ENCODE data around the gene ANKUB1.

ANKUB1 gene

GRCh38 chr3:149777414-149778214, 14.7 kb downstream of the ANKUB1 start:
- Histone ChIP-seq H3K4me3 (ENCODE audit: low read depth in 1 of 2, low read length in 2 of 2) (no peak overlapping the region), H3K9ac (ENCODE audit: low read length) (no peak overlapping the region), H3K9me3 (ENCODE audit: low read length) (no peaks in the 10 kb centered on the region), H3K36me3 (ENCODE audit: insufficient read depth, low read length) (no peaks in the 10 kb centered on the region), H3K27ac (ENCODE audit: low read depth, low read length) (no peak overlapping the region), H3K4me1 (ENCODE audit: insufficient read depth, low read length) (no peaks in the 10 kb centered on the region), H3K27me3 (ENCODE audit: control insufficient read depth in 1 of 2, insufficient read depth in 2 of 2, low read length in 2 of 2) (no peaks in the 10 kb centered on the region)

- H3K9ac ChIP-seq (ENCODE audit: low read length), result no peak overlapping the region
- H3K36me3 ChIP-seq (ENCODE audit: insufficient read depth, low read length), result no peaks in the 10 kb centered on the region
- H3K4me1 ChIP-seq (ENCODE audit: insufficient read depth, low read length), result no peaks in the 10 kb centered on the region
- no peaks in the 10 kb centered on the region for H3K9me3 ChIP-seq (ENCODE audit: low read length)
- H3K27me3 ChIP-seq (ENCODE audit: control insufficient read depth in 1 of 2, insufficient read depth in 2 of 2, low read length in 2 of 2), result no peaks in the 10 kb centered on the region
- H3K27ac ChIP-seq (ENCODE audit: low read depth, low read length), result no peak overlapping the region
- no peak overlapping the region for H3K4me3 ChIP-seq (ENCODE audit: low read depth in 1 of 2, low read length in 2 of 2)
Measured at GRCh38 chr3:149776170-149776569, 16.2 kb downstream of the ANKUB1 start.

GRCh38 chr3:149772861-149773260, 19.5 kb downstream of the ANKUB1 start:
- no peaks in the 10 kb centered on the region for H3K4me1 ChIP-seq (ENCODE audit: insufficient read depth, low read length)
- no peak overlapping the region for H3K4me3 ChIP-seq (ENCODE audit: low read depth in 1 of 2, low read length in 2 of 2)
- H3K9me3 ChIP-seq (ENCODE audit: low read length), result no peaks in the 10 kb centered on the region
- no peak overlapping the region for H3K9ac ChIP-seq (ENCODE audit: low read length)
- no peak overlapping the region for H3K27ac ChIP-seq (ENCODE audit: low read depth, low read length)
- H3K36me3 ChIP-seq (ENCODE audit: insufficient read depth, low read length), result no peaks in the 10 kb centered on the region
- H3K27me3 ChIP-seq (ENCODE audit: control insufficient read depth in 1 of 2, insufficient read depth in 2 of 2, low read length in 2 of 2), result no peaks in the 10 kb centered on the region

GRCh38 chr3:149771652-149772271, 20.6 kb downstream of the ANKUB1 start:
- H3K36me3 ChIP-seq (ENCODE audit: insufficient read depth, low read length), result no peaks in the 10 kb centered on the region
- no peaks in the 10 kb centered on the region for H3K27me3 ChIP-seq (ENCODE audit: control insufficient read depth in 1 of 2, insufficient read depth in 2 of 2, low read length in 2 of 2)
- H3K27ac ChIP-seq (ENCODE audit: low read depth, low read length), result no peak overlapping the region
- H3K4me1 ChIP-seq (ENCODE audit: insufficient read depth, low read length), result no peaks in the 10 kb centered on the region
- H3K9ac ChIP-seq (ENCODE audit: low read length), result no peak overlapping the region
- no peaks in the 10 kb centered on the region for H3K9me3 ChIP-seq (ENCODE audit: low read length)
- no peak overlapping the region for H3K4me3 ChIP-seq (ENCODE audit: low read depth in 1 of 2, low read length in 2 of 2)

GRCh38 chr3:149770246-149770645, 22.1 kb downstream of the ANKUB1 start:
- H3K4me3 ChIP-seq (ENCODE audit: low read depth in 1 of 2, low read length in 2 of 2), result no peak overlapping the region
- H3K9me3 ChIP-seq (ENCODE audit: low read length), result no peaks in the 10 kb centered on the region
- no peak overlapping the region for H3K9ac ChIP-seq (ENCODE audit: low read length)
- H3K27me3 ChIP-seq (ENCODE audit: control insufficient read depth in 1 of 2, insufficient read depth in 2 of 2, low read length in 2 of 2), result no peaks in the 10 kb centered on the region
- H3K4me1 ChIP-seq (ENCODE audit: insufficient read depth, low read length), result no peaks in the 10 kb centered on the region
- no peak overlapping the region for H3K27ac ChIP-seq (ENCODE audit: low read depth, low read length)
- H3K36me3 ChIP-seq (ENCODE audit: insufficient read depth, low read length), result no peaks in the 10 kb centered on the region

- Histone ChIP-seq H3K27ac (ENCODE audit: low read depth, low read length) (no peak overlapping the region), H3K4me1 (ENCODE audit: insufficient read depth, low read length) (no peaks in the 10 kb centered on the region), H3K27me3 (ENCODE audit: control insufficient read depth in 1 of 2, insufficient read depth in 2 of 2, low read length in 2 of 2) (no peaks in the 10 kb centered on the region), H3K9ac (ENCODE audit: low read length) (no peak overlapping the region), H3K36me3 (ENCODE audit: insufficient read depth, low read length) (no peaks in the 10 kb centered on the region), H3K9me3 (ENCODE audit: low read length) (no peaks in the 10 kb centered on the region), H3K4me3 (ENCODE audit: low read depth in 1 of 2, low read length in 2 of 2) (no peak overlapping the region)
Measured at GRCh38 chr3:149768704-149769103, 23.6 kb downstream of the ANKUB1 start.

GRCh38 chr3:149767720-149768119, 24.6 kb downstream of the ANKUB1 start:
- Histone ChIP-seq H3K27me3 (ENCODE audit: control insufficient read depth in 1 of 2, insufficient read depth in 2 of 2, low read length in 2 of 2) (peaks cover 0 to under 1% of the 10 kb centered on the region in 2 donors), H3K36me3 (ENCODE audit: insufficient read depth, low read length) (no peaks in the 10 kb centered on the region), H3K4me1 (ENCODE audit: insufficient read depth, low read length) (no peaks in the 10 kb centered on the region), H3K9me3 (ENCODE audit: low read length) (no peaks in the 10 kb centered on the region), H3K9ac (ENCODE audit: low read length) (no peak overlapping the region), H3K4me3 (ENCODE audit: low read depth in 1 of 2, low read length in 2 of 2) (no peak overlapping the region), H3K27ac (ENCODE audit: low read depth, low read length) (no peak overlapping the region)

- Histone ChIP-seq H3K36me3 (ENCODE audit: insufficient read depth, low read length) (no peaks in the 10 kb centered on the region), H3K27me3 (ENCODE audit: control insufficient read depth in 1 of 2, insufficient read depth in 2 of 2, low read length in 2 of 2) (peaks cover 0 to 5% of the 10 kb centered on the region in 2 donors), H3K4me3 (ENCODE audit: low read depth in 1 of 2, low read length in 2 of 2) (no peak overlapping the region), H3K9ac (ENCODE audit: low read length) (no peak overlapping the region), H3K4me1 (ENCODE audit: insufficient read depth, low read length) (no peaks in the 10 kb centered on the region), H3K27ac (ENCODE audit: low read depth, low read length) (no peak overlapping the region), H3K9me3 (ENCODE audit: low read length) (no peaks in the 10 kb centered on the region)
Measured at GRCh38 chr3:149765762-149766334, 26.5 kb downstream of the ANKUB1 start.

- no peak overlapping the region for H3K27ac ChIP-seq (ENCODE audit: low read depth, low read length)
- H3K9ac ChIP-seq (ENCODE audit: low read length), result no peak overlapping the region
- no peak overlapping the region for H3K4me3 ChIP-seq (ENCODE audit: low read depth in 1 of 2, low read length in 2 of 2)
- H3K27me3 ChIP-seq (ENCODE audit: control insufficient read depth in 1 of 2, insufficient read depth in 2 of 2, low read length in 2 of 2), result peaks cover 0 to 5% of the 10 kb centered on the region in 2 donors
- no peaks in the 10 kb centered on the region for H3K9me3 ChIP-seq (ENCODE audit: low read length)
- H3K4me1 ChIP-seq (ENCODE audit: insufficient read depth, low read length), result no peaks in the 10 kb centered on the region
- H3K36me3 ChIP-seq (ENCODE audit: insufficient read depth, low read length), result no peaks in the 10 kb centered on the region
Measured at GRCh38 chr3:149764302-149764701, 28.1 kb downstream of the ANKUB1 start.

- H3K9ac ChIP-seq (ENCODE audit: low read length), result no peak overlapping the region
- no peaks in the 10 kb centered on the region for H3K9me3 ChIP-seq (ENCODE audit: low read length)
- no peaks in the 10 kb centered on the region for H3K4me1 ChIP-seq (ENCODE audit: insufficient read depth, low read length)
- H3K27ac ChIP-seq (ENCODE audit: low read depth, low read length), result no peak overlapping the region
- H3K4me3 ChIP-seq (ENCODE audit: low read depth in 1 of 2, low read length in 2 of 2), result no peak overlapping the region
- H3K27me3 ChIP-seq (ENCODE audit: control insufficient read depth in 1 of 2, insufficient read depth in 2 of 2, low read length in 2 of 2), result peaks cover 0 to 5% of the 10 kb centered on the region in 2 donors
- H3K36me3 ChIP-seq (ENCODE audit: insufficient read depth, low read length), result no peaks in the 10 kb centered on the region
Measured at GRCh38 chr3:149763565-149764195, 28.7 kb downstream of the ANKUB1 start.

GRCh38 chr3:149753717-149754116, 38.6 kb downstream of the ANKUB1 start:
- no peaks in the 10 kb centered on the region for H3K27me3 ChIP-seq (ENCODE audit: control insufficient read depth in 1 of 2, insufficient read depth in 2 of 2, low read length in 2 of 2)
- no peak overlapping the region for H3K27ac ChIP-seq (ENCODE audit: low read depth, low read length)
- no peak overlapping the region for H3K9ac ChIP-seq (ENCODE audit: low read length)
- H3K9me3 ChIP-seq (ENCODE audit: low read length), result no peaks in the 10 kb centered on the region
- peaks cover 12% of the 10 kb centered on the region for H3K4me1 ChIP-seq (ENCODE audit: insufficient read depth, low read length)
- H3K36me3 ChIP-seq (ENCODE audit: insufficient read depth, low read length), result peaks cover 6% of the 10 kb centered on the region
- no peak overlapping the region for H3K4me3 ChIP-seq (ENCODE audit: low read depth in 1 of 2, low read length in 2 of 2)
